Activated CD8-positive, alpha-beta memory T cell treated with anti-CD3 and anti-CD28 coated beads, Interleukin-2, amount 10 ng/mL, durations not matched to agents 7 days and 5 days (primary cell): ENCODE results near the gene OLFM2. TPM values are rescaled to one million over a fixed set of nuclear protein-coding genes. Genes with fewer than 3 reads are reported as not detected.
"Not testable (repeated sequence)": the region's sequence is repeated elsewhere in the genome, so short reads cannot be mapped to it uniquely, and the experiment has no call there.

ENCODE experiments used
- ATAC-seq: fragments of 150-1000 bp; cut with Tn5 transposase; one replicate; pipeline ENCODE4 v1.10.0; 2021; ENCODE audit warnings: moderate library complexity
- CTCF ChIA-PET: fragments of 350-600 bp; sonication (Branson Sonifier 250); formaldehyde crosslinking; loops from one replicate; lab custom pipeline; 2021; ENCODE audit warnings: antibody characterized with exemption; lab: Charles Lee
- DNase-seq: peaks from one replicate; pipeline ENCODE4 v3.0.0-alpha.2; 2020
- H3K27ac Mint-ChIP-seq: one replicate; pipeline ENCODE4 v1.8.0; 2021; ENCODE audit warnings: mild to moderate bottlenecking, mixed read lengths
- H3K27me3 Mint-ChIP-seq: one replicate; pipeline ENCODE4 v1.8.0; 2021; ENCODE audit warnings: mixed read lengths
- H3K36me3 Mint-ChIP-seq: one replicate; pipeline ENCODE4 v1.8.0; 2021; ENCODE audit warnings: mild to moderate bottlenecking, mixed read lengths
- H3K4me1 Mint-ChIP-seq: one replicate; pipeline ENCODE4 v1.8.0; 2021; ENCODE audit warnings: mixed read lengths
- H3K4me3 Mint-ChIP-seq: one replicate; pipeline ENCODE4 v1.8.0; 2021; ENCODE audit warnings: mild to moderate bottlenecking, moderate library complexity, mixed read lengths
- H3K9me3 Mint-ChIP-seq: one replicate; pipeline ENCODE4 v1.8.0; 2022; ENCODE audit warnings: low read depth, mixed read lengths
- total RNA-seq, 2 experiments: library from RNA; stranded (reverse); gene quantifications; one replicate each; pipeline ENCODE4 v1.2.3, GENCODE V29; 2021

Gene OLFM2
- total RNA-seq, 2 experiments from 2014 or later: 3.4 to 5.1 TPM

- ATAC-seq: no peak
- DNase-seq: no peak
- Mint-ChIP-seq H3K36me3 (no peaks in the 10 kb centered on the region), H3K9me3 (no peaks in the 10 kb centered on the region), H3K4me3 (no peak overlapping the region), H3K27me3 (peaks cover 49% of the 10 kb centered on the region), H3K4me1 (peaks cover 14% of the 10 kb centered on the region), H3K27ac (no peak overlapping the region)
- CTCF ChIA-PET: interaction anchor here (1.1 to 2.5 kb wide), 2 partner anchors 65 to 92 kb away, joined by 3 to 6 read pairs; no protein-coding TSS in a partner anchor
Observed at GRCh38 chr19:9935506-9936325, 599 bp downstream of the OLFM2 start.

DNA sequence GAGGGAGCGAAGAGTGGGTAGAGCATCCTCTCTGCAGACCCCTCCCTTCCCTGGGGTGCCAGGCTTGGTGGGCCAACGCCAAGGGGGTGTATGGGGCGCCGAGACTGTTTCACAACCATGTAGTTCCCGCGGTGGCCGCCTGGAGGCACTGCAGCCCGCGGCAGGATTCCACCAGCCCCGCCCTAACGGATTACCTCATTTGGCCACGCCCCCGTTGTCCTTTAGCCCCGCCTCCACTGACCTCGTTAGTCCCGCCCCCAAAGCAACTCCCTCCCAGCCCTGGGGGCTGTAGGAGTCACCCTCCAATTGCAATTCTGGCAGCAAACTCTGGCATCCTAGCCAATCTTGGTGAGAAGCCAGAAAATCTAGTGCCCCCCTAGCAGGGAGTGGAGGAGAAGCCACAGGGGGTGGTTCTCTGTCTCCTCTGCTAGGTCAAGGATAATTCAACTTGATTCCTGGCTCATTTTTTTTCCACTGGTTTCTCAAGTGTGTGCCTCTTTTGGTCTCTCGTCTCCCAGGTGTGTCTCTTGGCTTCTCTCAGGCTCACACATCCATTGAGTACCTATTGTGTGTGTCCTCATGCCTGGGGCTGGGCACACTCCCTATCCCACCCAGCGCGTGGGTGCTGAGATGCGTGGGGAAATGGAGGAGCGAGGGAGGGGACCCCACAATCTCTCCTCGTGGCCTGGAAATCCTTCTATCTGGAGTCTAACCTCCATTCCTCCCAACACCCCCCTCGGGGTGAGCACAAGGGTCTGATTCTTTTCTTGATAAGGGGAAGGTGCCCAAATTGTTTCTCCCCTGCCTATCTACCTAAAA lies 2.0 kb downstream of the OLFM2 start:
- ATAC-seq: peak; percentile 83
- H3K27me3 Mint-ChIP-seq: peaks cover 47% of the 10 kb centered on the region
- no peaks in the 10 kb centered on the region for H3K9me3 Mint-ChIP-seq
- H3K27ac Mint-ChIP-seq: no peak overlapping the region
- no peaks in the 10 kb centered on the region for H3K36me3 Mint-ChIP-seq
- H3K4me1 Mint-ChIP-seq: peaks cover 14% of the 10 kb centered on the region
- DNase-seq: peak; percentile 86
- CTCF ChIA-PET: interaction anchor here (2.5 to 5.2 kb wide), 2 partner anchors 93 kb away, joined by 6 to 56 read pairs; no protein-coding TSS in a partner anchor
- H3K4me3 Mint-ChIP-seq: no peak overlapping the region

- no peaks in the 10 kb centered on the region for H3K9me3 Mint-ChIP-seq
- no peak for DNase-seq
- no peak overlapping the region for H3K4me3 Mint-ChIP-seq
- H3K36me3 Mint-ChIP-seq: no peaks in the 10 kb centered on the region
- no peak for ATAC-seq
- H3K27ac Mint-ChIP-seq: no peak overlapping the region
- CTCF ChIA-PET: interaction anchor here (0.8 to 5.2 kb wide), 12 partner anchors 10 to 319 kb away, joined by 3 to 56 read pairs (median 6); partner anchors contain the start of gene MRPL4
- H3K27me3 Mint-ChIP-seq: peaks cover 44% of the 10 kb centered on the region
- peaks cover 14% of the 10 kb centered on the region for H3K4me1 Mint-ChIP-seq
Observed at GRCh38 chr19:9932835-9933234, 3.5 kb downstream of the OLFM2 start.

DNA sequence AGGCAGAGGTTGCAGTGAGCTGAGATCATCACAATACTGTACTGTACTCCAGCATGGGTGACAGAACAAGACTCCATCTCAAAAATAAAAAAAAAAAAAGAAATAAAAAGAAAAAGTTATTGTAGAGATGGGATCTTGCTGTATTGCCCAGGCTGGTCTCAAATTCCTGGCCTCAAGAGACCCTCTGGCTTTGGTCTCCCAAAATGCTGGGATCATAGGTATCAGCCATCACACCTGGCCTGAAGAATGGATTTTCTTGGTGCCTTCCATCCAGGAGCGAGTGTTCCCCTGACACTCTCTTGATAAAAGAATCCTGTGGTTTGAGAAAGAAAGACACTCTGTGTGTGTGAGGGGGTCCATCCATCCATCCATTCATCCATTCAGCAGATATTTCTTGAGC lies 4.7 kb downstream of the OLFM2 start:
- DNase-seq: no peak
- no peaks in the 10 kb centered on the region for H3K36me3 Mint-ChIP-seq
- peaks cover 10% of the 10 kb centered on the region for H3K4me1 Mint-ChIP-seq
- CTCF ChIA-PET: interaction anchor here (0.6 to 5.2 kb wide), 18 partner anchors 11 to 457 kb away, joined by 3 to 56 read pairs (median 4); no protein-coding TSS in a partner anchor
- H3K27me3 Mint-ChIP-seq: peaks cover 35% of the 10 kb centered on the region
- no peak overlapping the region for H3K27ac Mint-ChIP-seq
- ATAC-seq: no peak
- no peaks in the 10 kb centered on the region for H3K9me3 Mint-ChIP-seq
- no peak overlapping the region for H3K4me3 Mint-ChIP-seq

DNA sequence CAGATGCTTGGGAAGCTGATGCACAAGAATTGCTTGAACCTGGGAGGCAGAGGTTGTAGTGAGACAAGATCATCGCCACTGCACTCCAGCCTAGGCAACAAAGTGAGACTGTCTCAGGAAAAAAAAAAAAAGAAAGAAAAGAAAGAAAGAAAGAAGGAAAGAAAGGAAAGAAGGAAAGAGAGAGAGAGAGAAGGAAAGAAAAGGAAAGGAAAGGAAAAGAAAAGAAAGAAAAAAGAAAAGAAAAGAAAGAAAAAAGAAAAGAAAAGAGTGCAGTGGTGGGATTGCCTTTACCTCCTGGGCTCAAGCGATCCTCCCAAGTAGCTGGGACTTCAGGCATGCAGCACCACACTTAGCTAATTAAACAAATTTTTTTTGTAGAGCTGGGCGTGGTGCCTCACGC lies 12.9 kb downstream of the OLFM2 start:
- Mint-ChIP-seq H3K27me3 (peaks cover 14% of the 10 kb centered on the region), H3K4me1 (no peaks in the 10 kb centered on the region), H3K27ac (no peak overlapping the region), H3K36me3 (no peaks in the 10 kb centered on the region), H3K9me3 (no peaks in the 10 kb centered on the region), H3K4me3 (no peak overlapping the region)
- no peak for ATAC-seq
- no peak for DNase-seq
- CTCF ChIA-PET: interaction anchor here (1.3 to 4.4 kb wide), 2 partner anchors 8 to 106 kb away, joined by 4 to 24 read pairs; no protein-coding TSS in a partner anchor

DNA sequence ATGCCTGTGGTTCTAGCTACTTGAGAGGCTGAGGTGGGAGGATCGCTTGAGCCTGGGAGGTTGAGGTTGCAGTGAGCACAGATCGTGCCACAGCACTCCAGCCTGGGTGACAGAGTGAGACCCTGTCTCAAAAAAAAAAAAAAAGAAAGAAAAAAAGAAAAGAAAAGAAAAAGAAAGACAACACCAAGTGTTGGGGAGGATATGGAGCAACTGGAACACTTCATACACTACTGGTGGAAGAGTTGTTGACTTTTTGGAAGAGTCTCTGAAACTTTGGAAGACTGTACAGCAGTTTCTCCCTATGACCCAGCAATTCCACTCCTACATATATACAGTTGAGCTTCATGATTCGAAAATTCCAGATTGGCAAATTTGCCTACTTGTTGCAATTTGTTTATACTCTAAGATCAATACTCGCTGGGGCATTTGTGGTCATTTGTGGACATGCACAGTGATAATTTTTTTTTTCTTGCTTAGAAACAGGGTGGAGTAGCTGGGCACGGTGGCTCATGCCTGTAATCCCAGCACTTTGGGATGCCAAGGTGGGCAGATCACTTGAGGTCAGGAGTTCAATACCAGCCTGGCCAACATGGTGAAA lies 13.4 kb downstream of the OLFM2 start:
- H3K36me3 Mint-ChIP-seq, DNase-seq, H3K27ac Mint-ChIP-seq, H3K9me3 Mint-ChIP-seq, H3K4me3 Mint-ChIP-seq, H3K4me1 Mint-ChIP-seq, ATAC-seq: not testable (repeated sequence)
- CTCF ChIA-PET: interaction anchor here (0.7 to 4.4 kb wide), 3 partner anchors 8 to 104 kb away, joined by 3 to 24 read pairs (median 4); no protein-coding TSS in a partner anchor
- peaks cover 16% of the 10 kb centered on the region for H3K27me3 Mint-ChIP-seq

DNA sequence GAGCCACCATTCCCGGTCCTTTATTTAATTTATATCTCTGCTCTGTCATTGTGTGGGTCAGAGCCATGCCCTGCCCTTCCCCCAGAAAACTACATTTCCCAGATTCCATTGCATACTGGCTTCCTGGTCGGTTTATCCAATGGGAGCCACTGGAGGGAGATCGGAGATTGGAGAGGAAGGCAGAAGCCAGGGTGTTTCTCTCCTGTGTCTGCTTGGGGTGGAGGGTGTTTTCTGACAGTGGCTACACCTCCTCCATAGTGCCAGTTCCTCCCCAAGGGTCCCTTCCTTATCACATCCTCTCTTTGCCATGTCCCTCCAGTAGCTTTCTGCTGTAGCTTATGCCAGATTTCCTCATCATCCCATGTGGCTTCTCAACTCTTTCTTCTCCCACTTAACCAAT lies 19.0 kb downstream of the OLFM2 start:
- CTCF ChIA-PET: interaction anchor here (0.7 kb wide), 1 partner anchor 110 kb away, joined by 3 read pairs; no protein-coding TSS in a partner anchor
- Mint-ChIP-seq H3K9me3 (no peaks in the 10 kb centered on the region), H3K4me1 (peaks cover 7% of the 10 kb centered on the region), H3K27me3 (peaks cover 28% of the 10 kb centered on the region), H3K36me3 (no peaks in the 10 kb centered on the region), H3K4me3 (no peak overlapping the region), H3K27ac (no peak overlapping the region)
- ATAC-seq (no peak), DNase-seq (no peak)

DNA sequence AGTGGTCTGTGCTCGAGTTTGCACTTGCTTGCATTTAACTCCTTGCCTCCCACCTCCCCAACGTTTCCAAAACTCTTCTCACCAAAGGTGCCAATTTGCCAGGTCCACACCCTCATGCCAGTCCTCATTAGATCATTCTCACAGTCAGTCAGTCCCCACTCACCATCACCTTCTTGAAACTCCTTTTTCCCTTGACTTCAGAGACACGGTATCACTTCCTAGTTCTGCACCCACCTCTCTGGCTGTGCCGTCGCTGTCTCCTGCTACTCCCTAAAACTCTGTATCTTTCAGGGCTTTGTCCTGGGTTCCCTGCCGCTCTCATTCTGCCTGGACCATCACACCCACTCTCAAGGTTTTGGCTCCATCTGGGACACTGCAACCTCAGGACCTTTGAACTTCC lies 19.6 kb downstream of the OLFM2 start:
- H3K27ac Mint-ChIP-seq: no peak overlapping the region
- H3K27me3 Mint-ChIP-seq: peaks cover 28% of the 10 kb centered on the region
- peaks cover 7% of the 10 kb centered on the region for H3K4me1 Mint-ChIP-seq
- ATAC-seq (no peak), DNase-seq (no peak)
- no peak overlapping the region for H3K4me3 Mint-ChIP-seq
- CTCF ChIA-PET: interaction anchor here (1.0 kb wide), 1 partner anchor 10 kb away, joined by 3 read pairs; no protein-coding TSS in a partner anchor
- no peaks in the 10 kb centered on the region for H3K36me3 Mint-ChIP-seq
- H3K9me3 Mint-ChIP-seq: no peaks in the 10 kb centered on the region

DNA sequence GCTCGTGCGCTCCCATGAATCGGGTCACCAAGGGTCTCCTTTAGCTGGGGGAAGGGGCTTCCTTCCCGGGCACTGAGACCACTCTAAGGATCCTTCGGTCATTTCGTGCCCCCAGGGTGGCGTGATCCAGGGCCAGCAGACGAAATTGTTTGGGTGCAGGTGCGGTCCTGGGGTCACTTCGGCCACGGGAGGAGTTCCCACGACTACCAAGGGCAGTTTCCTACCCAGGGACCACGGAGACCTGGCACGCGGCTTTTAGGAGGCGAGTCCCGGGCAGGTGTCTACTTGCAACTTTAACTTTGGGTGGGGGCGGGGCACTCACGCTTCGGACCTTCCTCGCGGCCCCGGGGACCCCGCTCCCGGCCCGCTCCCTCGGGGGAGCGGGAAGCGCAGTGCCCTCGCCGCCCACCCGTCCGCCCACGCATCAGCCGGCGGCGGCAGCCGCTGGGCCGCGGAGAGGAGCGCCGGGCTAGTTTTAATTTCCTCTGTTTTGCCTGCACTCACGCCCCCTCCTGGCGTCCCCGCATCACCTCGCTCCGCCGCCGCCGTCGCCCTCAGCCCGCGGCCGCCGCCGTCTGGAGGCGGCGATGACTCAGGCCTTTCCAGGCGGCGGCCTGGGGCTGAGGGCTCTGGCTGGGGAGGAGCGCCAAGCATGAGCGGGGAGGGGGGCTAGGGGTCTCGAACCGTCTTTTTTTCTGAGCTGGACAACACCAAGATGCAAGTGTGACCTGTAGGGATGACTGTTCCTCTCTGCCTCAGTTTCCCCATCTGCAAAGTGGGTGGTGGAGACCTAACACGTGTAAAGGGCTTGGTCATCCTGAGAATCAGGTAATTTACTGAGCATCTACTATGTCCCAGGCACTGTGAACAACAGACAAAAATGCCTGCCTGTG lies 21.8 kb downstream of the OLFM2 start:
- no peaks in the 10 kb centered on the region for H3K36me3 Mint-ChIP-seq
- peaks cover 7% of the 10 kb centered on the region for H3K4me1 Mint-ChIP-seq
- peak; percentile 89 for DNase-seq
- peak; percentile 94 for ATAC-seq
- CTCF ChIA-PET: interaction anchor here (0.8 kb wide), 1 partner anchor 190 kb away, joined by 4 read pairs; no protein-coding TSS in a partner anchor
- peaks cover 29% of the 10 kb centered on the region for H3K27me3 Mint-ChIP-seq
- peak overlapping the region; percentile 41 for H3K4me3 Mint-ChIP-seq
- H3K27ac Mint-ChIP-seq: no peak overlapping the region
- no peaks in the 10 kb centered on the region for H3K9me3 Mint-ChIP-seq

- DNase-seq: no peak
- Mint-ChIP-seq H3K4me1 (peaks cover 7% of the 10 kb centered on the region), H3K27me3 (peaks cover 35% of the 10 kb centered on the region), H3K9me3 (no peaks in the 10 kb centered on the region), H3K36me3 (no peaks in the 10 kb centered on the region), H3K27ac (no peak overlapping the region), H3K4me3 (peak overlapping the region; percentile 41)
- ATAC-seq: no peak
- CTCF ChIA-PET: interaction anchor here (0.5 to 0.8 kb wide), 2 partner anchors 75 to 190 kb away, joined by 3 to 4 read pairs; no protein-coding TSS in a partner anchor
Observed at GRCh38 chr19:9914001-9914314, 22.4 kb downstream of the OLFM2 start.

- Mint-ChIP-seq H3K9me3 (no peaks in the 10 kb centered on the region), H3K4me1 (peaks cover 7% of the 10 kb centered on the region), H3K4me3 (no peak overlapping the region), H3K27ac (no peak overlapping the region), H3K27me3 (peaks cover 34% of the 10 kb centered on the region), H3K36me3 (no peaks in the 10 kb centered on the region)
- CTCF ChIA-PET: interaction anchor here (0.5 to 0.8 kb wide), 3 partner anchors 47 to 191 kb away, joined by 3 to 4 read pairs (median 3); no protein-coding TSS in a partner anchor
- DNase-seq (no peak), ATAC-seq (no peak)
Observed at GRCh38 chr19:9913237-9914000, 22.9 kb downstream of the OLFM2 start.
